Stimulated activated CD8-positive, alpha-beta memory T cell treated with anti-CD3 and anti-CD28 coated beads, Interleukin-2, amount 100 ng/mL, for 1 hour (primary cell): ENCODE results near the gene SERTAD2.

Experiments
- DNase-seq, 2 donors: peaks; one replicate each; pipeline ENCODE4 v3.0.0-alpha.2; 2020; ENCODE audit warnings: low read depth in 2 of 2

SERTAD2 gene, protein sequence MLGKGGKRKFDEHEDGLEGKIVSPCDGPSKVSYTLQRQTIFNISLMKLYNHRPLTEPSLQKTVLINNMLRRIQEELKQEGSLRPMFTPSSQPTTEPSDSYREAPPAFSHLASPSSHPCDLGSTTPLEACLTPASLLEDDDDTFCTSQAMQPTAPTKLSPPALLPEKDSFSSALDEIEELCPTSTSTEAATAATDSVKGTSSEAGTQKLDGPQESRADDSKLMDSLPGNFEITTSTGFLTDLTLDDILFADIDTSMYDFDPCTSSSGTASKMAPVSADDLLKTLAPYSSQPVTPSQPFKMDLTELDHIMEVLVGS

GRCh38 chr2:64653109-64654062 lies at the start of gene SERTAD2:
TSS of gene SERTAD2 (minus strand) at chr2:64653913. CDS start at chr2:64636871, 17,042 bp downstream.
- DNase-seq, result peak; percentile 67 to 78

GRCh38 chr2:64700133-64700809 lies 46.6 kb upstream of the SERTAD2 start:
- no peak for DNase-seq

DNA sequence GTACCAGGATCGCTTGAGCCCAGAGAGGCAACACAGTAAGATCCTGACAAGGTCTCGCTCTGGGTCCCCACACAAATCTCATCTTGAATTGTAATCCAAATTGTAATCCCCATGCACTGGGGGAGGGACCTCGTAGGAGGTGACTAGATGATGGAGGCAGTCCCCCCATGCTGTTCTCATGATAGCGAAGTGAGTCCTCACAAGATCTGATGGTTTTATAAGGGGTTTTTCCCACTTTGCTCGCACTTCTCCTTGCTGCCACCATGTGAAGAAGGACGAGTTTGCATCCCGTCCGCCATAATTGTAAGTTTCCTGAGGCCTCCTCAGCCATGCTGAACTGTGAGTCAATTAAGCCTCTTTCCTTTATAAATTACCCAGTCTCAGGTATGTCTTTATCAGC lies 46.0 kb upstream of the SERTAD2 start:
- DNase-seq, result no peak

DNA sequence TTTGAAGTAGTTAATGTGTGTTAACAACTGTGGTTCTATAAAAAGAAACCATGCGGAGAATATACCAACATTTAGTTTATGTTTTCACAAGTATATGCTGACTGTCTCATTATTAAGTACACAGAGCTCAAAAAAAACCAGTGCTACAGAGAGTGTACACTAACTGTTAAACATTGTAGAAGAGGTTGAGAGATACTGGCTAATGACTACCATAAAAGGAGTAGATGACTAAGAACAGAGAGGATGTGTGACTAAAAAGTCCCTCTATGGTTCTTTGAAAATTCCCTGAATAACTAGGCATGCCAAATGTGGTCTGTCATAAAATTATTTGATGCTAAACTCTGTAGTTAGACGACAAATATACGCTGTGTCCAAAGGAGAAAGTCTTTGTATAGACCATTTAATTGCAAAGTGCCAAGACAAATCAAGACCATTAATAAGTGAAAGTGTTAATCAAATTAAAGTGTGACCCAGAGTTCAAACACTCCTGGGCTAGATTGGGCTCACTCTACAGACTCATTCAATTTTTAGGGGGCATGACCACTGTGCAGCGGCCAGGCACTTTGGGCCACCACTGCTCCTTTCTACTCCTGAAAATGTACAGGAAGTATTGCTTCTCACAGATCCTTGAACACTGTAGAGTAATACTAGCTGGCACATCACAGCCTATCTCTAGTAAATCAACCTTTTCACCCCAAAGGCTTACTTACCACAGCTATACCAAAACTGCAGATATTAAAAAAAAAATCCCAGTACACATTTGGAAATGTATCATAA lies 45.1 kb upstream of the SERTAD2 start:
- no peak for DNase-seq

GRCh38 chr2:64698177-64698643 lies 44.5 kb upstream of the SERTAD2 start:
- no peak for DNase-seq

DNA sequence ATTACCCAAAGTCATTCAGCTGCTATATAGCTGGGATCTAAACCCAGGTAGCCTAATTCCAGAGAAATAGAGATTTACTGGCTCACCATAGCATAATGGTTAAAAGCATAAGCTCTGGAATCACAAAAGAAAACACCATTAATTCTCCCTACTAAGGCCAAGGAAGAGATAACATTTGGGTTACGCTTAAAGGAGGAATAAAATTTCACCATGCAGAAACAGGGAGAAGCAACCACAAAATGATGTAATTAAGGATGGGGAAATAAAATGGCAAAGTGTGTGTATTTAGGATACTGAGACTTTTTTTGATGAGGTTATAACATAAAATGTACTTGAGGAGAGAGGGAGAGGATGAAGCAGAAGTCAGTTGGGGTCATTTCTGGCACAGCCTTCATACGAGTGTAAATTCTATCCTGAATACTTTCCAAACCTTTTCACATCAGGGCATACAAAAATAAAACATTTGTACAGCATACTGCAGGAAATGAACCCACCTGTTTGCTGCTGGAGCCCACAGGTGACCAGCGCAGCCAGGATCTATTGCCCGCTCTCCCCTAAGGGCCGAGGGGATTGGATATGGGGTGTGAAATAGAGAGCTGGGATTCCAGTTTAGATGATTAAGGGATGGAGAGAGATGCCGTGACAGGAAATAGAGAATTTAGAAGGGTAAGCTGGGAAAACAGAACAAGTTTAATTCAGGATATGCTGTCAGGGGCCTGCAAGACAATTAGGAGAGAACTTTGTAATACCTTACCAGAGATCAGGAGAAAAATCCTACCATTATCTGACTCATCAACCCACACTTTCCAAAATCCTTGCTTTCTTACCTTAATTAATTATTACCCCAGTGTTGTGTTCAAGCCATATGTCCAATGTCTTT lies 43.8 kb upstream of the SERTAD2 start:
- no peak for DNase-seq

GRCh38 chr2:64696636-64697035 lies 42.9 kb upstream of the SERTAD2 start:
- DNase-seq, result no peak

DNA sequence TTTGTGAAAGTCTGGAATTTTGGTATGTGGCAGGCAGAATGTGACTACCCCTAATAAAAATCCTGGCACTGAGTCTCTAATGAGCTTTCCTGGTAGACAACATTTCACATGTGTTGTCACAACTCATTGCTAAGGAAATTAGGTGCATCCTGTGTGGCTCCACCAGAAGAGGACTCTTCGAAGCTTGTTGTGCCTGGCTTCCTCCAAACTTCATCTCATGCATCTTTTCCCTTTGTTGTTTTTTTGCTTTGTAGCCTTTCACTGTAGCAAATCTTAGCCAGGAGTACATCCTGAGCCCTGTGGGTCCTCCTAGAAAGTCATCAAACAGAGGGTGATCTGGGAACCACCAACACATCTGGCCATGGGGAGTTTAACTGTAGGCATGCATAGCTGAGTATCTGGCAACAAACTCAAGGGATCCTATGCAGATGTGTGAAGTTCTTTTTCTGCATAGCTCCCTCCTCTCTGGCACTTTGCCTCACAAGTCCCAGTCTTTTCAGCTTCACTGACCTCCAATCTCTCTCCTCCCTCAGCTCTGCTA lies 42.1 kb upstream of the SERTAD2 start:
- no peak for DNase-seq

DNA sequence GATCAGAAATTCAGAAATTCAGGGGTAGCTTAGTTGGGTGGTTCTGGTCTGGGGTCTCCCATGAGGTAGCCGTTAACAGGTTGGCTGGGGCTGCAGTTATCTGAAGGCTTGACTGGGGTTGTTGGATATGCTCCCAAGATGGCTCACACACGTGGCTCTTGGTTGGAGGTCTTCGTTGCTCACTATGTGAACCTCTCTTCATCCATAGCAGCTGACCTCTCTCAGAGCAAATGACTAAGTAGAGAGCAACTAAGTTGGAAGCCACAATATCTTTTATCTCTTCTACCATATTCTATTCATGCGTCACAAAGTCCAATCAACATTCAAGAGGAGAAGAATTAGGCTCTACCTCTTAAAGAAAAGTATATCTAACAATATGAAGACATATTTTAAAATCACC lies 38.7 kb upstream of the SERTAD2 start:
- no peak for DNase-seq

- no peak for DNase-seq
Measured at GRCh38 chr2:64688909-64689308, 35.2 kb upstream of the SERTAD2 start.

GRCh38 chr2:64686283-64686956 lies 32.7 kb upstream of the SERTAD2 start:
- no peak for DNase-seq

GRCh38 chr2:64685430-64685829 lies 31.7 kb upstream of the SERTAD2 start:
- DNase-seq, result no peak

- no peak for DNase-seq
Measured at GRCh38 chr2:64683771-64684510, 30.2 kb upstream of the SERTAD2 start.

- DNase-seq, result no peak
Measured at GRCh38 chr2:64681479-64681967, 27.8 kb upstream of the SERTAD2 start.

DNA sequence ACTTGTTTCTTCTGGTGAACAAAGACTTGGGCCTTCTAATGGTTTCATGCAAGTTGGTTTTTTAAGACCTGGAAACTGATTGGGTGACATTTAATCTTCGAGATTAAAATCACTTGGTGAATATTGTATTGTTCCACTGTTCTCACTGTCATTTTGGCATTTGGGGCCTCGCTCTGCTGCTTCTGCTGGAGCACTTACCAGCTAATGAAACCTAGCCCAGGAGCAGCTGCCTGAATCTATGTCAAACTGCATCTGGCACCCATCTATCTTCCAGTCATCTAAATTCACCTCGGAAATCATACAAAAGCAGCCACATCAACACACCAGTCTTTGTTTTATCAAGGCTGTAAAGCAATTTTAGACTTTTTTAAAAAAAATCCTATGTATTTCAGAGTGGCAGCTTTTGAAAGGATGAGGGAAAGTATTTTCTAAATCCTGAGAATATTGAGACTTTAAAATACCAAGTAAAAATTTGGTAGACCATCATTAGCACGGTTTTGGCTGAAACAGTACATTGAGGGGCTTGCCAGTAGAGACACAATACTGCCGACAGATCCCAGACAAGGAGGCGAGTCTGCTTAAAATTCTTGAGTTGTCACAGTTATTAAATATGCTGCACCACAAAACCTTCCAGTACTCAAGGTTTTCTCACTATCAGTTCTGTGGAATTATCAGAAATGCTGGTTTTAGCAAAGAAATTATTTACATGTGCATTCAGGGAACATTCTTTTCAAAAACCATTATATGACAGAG lies 26.1 kb upstream of the SERTAD2 start:
- no peak for DNase-seq

DNA sequence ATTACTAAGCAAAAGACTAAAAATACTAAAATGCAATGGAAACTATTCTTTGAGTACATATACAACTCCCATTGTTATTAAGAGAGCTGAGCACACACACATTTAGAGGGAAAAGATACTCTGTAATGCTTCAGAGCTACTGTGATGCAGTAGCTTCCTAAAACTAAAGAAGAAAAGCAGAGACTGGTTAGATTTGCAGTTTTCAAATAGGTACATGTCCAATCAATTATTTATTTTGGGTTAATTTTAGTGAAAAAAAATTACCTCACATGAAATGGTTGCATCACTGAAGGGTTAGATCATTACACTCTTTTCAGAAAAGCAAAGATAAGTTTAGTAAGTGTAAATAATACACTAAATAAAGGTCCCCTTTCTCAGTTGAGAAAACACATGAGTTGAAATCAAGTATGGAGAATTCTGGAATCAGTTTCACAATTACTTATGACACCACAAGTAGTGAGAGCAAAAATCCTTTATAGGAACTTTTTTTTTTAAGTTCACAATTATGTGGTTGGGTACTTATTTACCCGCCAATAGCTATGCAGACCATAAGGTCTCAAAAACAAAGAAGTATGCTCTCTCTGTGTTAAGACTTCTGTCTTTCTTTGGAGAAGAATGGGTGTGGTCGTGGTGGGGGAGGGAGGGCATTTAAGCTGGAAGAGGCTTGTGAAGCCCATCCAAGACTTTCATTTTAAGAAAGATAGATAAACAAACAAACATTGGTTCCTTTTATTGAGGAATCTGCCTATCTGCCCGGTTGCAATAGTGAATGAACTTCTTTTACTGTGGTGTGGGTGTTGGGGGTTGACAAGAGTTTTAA lies 25.3 kb upstream of the SERTAD2 start:
- no peak for DNase-seq

DNA sequence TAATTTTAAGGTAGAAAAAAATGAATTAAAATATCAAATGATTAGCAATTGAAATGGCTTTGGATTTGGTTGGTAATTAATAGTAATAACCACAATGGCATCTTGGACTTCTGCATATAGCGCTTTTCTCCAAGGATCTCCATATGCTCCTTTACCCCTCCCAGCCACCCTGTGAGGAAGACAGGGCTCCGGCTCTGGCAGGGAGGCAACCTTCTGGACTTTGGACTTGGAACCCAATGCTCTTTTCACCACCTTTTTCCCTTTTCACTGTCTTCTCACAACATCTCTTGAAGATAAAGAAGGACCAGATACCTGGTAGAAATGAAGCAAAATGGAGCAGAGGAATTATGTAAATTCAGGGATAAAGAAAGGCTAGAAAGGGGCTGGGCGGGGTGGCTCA lies 23.8 kb upstream of the SERTAD2 start:
- DNase-seq, result no peak
